GM21717 (cell line): ENCODE measurements around the gene MCOLN3.
"Not testable (repeated sequence)": the region's sequence is repeated elsewhere in the genome, so short reads cannot be mapped to it uniquely, and the experiment has no call there.

Experiments used
- ATAC-seq: cut with Tn5 transposase; IDR thresholded peaks from one replicate; pipeline ENCODE4 v1.9.1; 2021; ENCODE audit warnings: mild to moderate bottlenecking, moderate library complexity; ENCODE audit not compliant: unreplicated experiment

MCOLN3 gene

DNA sequence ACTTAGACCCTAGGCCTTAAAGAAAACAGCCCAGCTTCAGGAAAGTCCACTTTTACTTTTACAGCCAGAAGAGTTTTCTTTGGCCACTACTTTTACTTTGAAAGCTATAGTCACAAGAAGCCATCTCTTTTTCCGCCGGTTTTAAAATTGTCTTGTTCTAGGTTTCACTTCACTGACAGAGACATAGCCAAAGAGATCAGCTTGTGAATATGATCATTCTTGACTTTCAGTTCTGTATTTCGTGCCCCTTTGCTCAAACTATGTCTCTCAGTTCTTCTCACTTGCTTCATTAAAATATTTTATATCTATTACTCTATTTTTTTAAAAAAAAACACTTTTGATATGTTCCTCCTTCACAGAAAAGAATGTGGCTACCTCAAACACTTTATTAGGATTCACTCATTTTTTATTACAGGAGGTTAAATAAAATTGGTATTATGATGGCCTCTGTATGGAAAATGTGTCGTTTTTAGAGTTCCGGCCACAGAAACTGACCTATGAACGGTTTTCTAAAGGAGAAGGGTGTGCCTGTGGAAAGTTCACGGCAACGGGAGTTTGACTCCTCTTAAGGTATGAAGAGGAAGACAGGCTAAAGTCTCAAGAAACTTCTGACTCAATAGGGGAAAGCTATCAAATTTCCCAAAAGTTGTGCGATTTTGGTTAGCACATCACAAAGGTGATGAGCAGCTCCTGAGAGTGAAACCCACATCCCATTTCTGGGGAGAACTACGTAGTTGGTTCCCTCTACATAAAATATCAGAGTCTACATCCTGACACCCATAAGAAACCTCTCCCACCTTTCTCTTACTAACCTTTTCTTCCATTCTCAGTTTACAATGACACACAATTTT is 52.6 kb downstream of the MCOLN3 start:
- peak; percentile 47 for ATAC-seq

DNA sequence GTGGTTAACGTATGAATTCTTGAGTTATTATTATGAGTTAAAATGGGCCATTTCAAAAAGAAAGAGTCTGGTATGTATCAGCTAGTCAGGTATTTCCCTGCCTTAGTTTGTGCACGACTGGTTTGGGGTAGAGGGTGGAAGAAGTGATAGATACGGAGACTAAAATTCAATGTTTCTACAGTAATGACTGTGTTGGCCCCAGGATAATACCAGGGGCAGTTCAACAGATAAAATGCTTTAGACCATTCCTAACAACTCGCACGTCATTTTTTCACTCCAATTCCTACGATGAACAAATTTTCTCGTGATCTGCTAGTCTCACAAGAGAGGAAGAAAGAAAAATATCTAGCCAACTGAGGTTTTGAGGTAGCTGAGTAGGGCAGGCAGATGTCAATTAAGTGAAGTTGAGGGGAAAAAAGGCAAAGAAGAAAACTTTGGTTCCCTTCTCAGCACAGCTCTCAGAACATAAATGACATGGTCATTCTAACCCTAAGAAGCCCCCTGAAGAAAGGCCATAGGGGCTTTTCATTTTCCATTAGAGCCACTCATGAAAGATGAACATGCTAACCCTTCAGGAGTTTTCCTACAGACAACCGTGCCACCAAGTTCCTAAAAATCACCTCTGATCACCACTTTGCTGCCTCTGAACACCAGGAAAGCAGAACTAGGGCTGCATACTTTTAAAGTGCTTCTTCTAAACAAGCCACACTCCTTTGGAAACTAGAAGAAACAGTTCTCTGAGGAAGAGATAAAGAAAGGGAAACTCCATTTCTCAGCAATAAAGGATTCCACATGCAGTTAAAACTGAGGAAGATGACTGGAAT is 57.0 kb downstream of the MCOLN3 start:
- ATAC-seq, result no peak

DNA sequence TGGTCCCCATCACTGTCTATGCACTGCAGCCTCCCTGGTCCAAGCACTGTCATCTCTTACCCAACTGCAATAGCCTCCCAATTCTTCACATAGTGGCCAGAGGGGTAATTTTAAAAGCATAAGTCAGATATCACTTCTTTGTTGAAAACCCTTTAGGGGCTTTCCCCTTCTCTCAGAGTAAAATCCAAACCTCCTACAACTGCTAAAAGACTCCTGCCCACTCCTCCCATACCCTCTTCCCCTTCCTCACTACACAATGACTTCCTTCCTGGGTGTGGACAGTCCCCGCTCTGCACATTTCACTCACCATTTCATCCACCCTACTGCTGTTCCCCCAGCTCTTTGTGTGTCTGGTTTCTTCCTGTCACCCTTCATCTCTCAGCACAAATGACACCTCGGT is 59.7 kb downstream of the MCOLN3 start:
- peak; percentile 74 for ATAC-seq

DNA sequence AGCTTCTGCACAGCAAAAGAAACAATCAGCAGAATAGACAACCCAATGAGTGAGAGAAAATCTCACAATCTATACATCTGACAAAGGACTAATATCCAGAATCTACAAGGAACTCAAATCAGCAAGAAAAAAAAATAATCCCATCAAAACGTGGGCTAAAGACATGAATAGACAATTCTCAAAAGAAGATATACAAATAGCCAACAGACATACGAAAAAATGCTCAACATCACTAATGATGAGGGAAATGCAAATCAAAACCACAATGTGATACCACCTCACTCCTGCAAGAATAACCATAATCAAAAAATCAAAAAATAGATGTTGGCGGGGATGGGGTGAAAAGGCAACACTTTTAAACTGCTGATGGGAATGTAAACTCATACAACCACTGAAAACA is 61.7 kb downstream of the MCOLN3 start:
- ATAC-seq, result not testable (repeated sequence)

DNA sequence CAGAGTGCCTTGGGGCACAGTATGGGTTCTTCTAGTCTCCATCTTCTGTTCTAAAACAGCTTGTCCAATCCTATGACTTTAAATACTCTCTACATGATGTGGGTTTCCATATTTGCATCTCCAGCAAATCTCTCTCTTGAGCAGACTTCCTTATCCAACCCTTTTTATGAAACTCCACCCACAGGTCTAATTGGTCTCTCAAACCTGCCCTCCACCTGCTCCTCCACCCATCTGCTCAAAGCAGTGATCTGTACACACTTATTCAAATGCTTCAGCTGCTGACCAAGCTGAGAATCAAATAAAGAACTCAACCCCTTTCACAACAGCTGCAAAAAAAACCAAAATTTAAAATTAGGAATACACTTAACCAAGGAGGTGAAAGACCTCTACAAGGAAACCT is 62.9 kb downstream of the MCOLN3 start:
- ATAC-seq, result peak; percentile 40

DNA sequence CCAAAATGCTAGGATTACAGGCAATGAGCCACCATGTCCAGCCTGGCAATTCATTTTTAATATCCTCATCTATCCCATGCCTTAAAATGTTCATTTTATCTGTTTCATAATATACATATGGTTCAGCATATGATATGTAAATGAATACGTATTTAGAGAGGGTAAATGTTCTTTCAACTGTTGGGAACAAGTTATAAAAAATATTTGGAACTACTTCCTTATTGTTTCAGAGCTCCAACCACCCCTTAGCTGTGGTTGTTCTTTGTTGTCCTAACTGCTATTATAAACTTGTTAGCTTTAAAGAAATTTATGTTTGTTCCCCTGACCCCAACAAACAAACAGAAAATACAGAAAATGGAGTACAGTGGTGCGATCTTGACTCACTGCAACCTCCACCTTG is 65.9 kb downstream of the MCOLN3 start:
- no peak for ATAC-seq

DNA sequence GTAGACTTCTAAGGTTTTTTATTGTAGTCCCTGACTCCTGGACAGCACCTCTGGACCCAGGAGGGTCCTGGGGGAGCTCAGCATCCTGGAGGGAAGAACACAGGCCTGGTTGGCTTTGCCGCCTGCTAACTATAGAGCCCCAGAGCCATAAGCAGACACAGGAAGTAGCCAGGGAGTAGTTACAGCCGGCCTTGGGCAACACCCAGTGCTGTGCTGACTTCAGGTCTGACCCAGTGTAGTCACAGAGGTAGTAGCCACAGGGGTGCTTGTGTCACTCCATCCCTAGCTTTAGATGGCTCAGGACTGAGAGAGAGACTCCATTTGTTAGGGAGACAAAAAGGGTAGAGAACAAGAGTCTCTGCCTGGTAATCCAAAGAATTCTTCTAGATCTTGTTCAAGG is 73.3 kb downstream of the MCOLN3 start:
- ATAC-seq, result no peak

DNA sequence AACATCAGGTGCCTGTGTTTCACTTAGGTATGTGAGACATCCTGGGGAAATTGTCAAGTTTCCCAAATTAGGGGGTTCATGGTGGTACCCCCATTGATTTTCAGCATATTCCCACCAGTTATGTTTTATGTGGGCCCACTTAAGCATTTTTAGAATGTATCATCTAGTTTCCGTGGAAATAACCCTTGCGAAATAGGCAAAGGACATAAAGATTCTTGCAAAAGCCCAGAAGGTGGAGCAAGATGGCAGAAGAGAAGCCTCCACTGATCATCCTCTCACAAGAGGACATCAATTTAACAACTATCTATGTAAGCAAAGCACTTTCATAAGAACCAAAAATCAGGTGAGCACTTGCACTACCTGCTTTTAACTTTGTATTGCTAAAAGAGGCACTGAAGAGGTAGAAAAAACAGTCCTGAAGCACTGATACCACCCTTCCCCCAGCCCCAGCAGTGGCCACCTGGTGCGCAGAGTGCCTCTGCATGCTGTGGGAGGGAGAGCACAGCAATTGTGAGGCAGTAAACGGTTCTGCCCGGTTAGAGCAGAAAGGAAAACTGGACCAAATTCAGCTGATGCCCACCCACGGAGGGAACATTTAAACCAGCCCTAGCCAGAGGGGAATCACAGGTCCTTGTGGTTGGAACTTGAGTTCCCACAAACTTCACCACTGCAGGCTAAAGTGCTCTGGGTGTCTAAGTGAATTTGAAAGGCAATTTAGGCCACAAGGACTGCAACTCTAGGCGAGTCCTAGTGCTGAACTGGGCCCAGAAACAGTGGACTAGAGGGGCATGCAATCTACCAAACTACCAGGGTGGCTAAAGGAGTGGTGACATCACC is 74.6 kb downstream of the MCOLN3 start:
- ATAC-seq, result peak; percentile 52

DNA sequence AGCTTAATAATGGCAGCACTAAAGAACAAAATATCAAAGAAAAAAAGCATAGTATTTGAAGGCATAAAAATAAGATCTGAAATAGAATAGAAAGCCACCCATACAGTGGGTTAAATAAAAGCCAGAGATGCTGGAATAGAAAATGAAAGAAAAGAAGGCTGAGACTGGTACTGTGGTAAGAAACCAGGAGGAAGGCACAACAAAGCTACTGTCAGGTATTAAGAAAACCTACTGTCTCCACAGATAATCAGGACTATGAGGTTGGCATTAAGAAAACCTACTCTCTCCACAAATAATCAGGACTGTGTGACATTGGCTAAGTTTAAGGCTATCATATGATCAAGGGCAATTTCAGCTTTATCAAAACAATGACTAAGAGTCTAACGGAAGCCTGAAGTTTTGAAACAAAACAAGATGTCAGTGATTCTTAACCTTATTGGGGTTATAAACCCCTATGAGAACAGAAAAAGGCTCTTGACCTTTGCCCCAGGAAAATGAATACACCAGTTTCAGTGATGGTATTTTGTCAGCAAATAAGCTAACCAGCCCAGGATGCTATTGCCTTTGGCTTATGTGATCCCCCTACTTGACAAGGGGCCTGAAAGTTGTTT is 75.8 kb downstream of the MCOLN3 start:
- ATAC-seq, result no peak

DNA sequence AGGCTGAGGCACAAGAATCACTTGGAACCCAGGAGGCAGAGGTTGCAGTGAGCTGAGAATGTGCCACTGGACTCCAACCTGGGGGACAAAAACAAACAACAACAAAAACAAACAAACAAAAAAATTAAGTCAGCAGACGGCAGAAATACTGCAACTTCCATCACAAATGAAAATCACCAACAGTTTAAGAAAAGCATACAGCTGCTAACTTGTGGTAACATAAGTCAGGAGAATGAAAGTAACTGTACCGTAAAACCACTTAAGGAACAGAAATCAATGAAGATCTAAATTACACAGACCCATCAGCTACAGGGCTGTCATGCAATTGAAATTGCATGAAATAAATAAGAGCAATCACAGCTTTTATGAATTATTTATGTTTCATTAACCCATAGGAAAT is 76.3 kb downstream of the MCOLN3 start:
- peak; percentile 37 for ATAC-seq

DNA sequence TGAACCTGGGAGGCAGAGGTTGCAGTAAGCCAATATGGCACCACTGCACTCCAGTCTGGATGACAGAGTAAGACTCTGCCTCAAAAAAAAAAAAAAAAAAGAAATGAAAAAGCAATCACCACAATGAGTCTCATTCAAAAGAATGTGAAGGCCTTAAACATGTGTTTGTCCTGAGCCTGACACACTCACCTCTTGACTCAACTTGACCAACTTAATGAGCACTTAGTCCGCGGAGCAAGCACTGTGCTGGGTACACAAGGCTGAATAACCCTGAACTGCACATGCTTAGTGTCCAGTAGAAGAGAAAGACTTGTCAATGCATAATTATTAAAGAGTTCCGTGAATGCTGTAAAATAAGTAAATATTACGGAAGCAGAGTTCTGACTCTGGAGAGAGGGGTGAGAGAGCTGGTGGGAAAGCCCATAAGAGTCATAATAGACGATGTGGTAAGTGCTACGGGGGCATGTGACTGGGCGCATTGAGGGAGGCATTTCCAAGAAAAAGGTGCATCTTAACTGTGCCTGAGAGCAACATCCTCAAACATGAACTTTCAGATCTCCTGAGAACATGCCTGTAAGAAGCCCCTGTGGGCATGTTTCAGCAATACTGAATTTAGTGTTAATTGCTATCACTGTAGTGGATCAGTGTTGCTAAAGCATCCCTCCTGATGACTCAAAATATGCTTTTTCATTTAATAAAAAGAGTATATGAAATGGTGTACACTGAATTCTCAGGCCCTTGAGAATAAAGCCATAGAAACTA is 78.6 kb downstream of the MCOLN3 start:
- ATAC-seq, result peak; percentile 47

DNA sequence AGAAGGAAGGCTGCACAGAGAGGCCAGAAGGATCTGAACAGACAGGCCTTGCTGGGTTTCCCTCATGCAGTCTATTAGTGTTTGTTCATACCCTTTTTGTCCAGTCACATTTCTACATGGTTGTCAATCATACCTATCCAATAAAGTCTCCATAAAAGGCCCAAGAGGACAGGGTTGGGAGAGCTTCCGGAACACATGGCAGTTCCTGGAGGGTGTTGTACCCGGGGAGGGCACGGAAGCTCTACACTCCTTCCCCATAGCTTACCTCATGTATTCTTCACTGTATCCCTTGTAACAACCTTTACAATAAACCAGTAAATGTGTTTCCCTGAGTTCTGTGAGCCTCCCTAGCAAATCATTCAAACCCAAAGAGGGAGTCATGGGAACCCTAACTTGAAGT is 79.4 kb downstream of the MCOLN3 start:
- no peak for ATAC-seq

DNA sequence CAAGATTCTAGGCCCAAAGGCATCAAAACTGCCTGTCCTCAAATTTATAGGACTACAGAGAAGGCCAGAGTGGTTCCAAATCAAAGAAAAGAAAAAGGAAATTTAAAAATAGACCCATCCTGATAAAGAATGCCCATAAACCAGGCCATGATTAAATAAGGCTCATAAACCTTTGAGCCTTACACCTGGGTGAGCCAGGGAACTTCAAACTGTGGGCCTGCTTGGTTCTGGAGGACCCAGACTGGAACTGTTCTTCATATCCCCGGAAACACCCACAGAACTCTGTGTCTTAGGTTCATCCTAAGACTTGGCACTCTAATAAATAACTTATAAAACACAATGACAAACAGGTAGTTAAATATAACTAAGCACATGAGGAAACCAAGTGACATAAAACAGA is 80.2 kb downstream of the MCOLN3 start:
- no peak for ATAC-seq
